Endodermal cell (in vitro differentiated cells): Measurements from ENCODE around the gene MARCHF10. TPM values are rescaled to one million over a fixed set of nuclear protein-coding genes. Genes with fewer than 3 reads are reported as not detected.

Experiments
- DNase-seq: peaks from one replicate; pipeline ENCODE4 v3.0.0-alpha.2; 2017
- H3K27ac ChIP-seq: 2 replicates; pipeline ENCODE4 v1.5.1; 2013; ENCODE audit warnings: mild to moderate bottlenecking, low read depth, low read length, moderate library complexity
- H3K27me3 ChIP-seq: 2 replicates; pipeline ENCODE4 v1.6.1; 2013; ENCODE audit warnings: mild to moderate bottlenecking, low read length, moderate library complexity; ENCODE audit not compliant: insufficient read depth, control insufficient read depth, poor library complexity, severe bottlenecking
- H3K36me3 ChIP-seq: 2 replicates; pipeline ENCODE4 v1.7.0; 2013; ENCODE audit warnings: mild to moderate bottlenecking, low read length, moderate library complexity; ENCODE audit not compliant: control insufficient read depth, insufficient read depth
- H3K4me1 ChIP-seq: one replicate; pipeline ENCODE4 v1.7.0; 2013; ENCODE audit warnings: low read length; ENCODE audit not compliant: control insufficient read depth, insufficient read depth
- H3K4me3 ChIP-seq: 2 replicates; pipeline ENCODE4 v1.5.1; 2013; ENCODE audit warnings: mild to moderate bottlenecking, low read length, moderate library complexity
- H3K9ac ChIP-seq: 2 replicates; pipeline ENCODE4 v1.6.1; 2013; ENCODE audit warnings: mild to moderate bottlenecking, low read length, moderate library complexity; ENCODE audit not compliant: poor library complexity, severe bottlenecking; ENCODE audit errors: extremely low read depth
- H3K9me3 ChIP-seq: 2 replicates; pipeline ENCODE4 v1.6.1; 2013; ENCODE audit warnings: mild to moderate bottlenecking, low read length, moderate library complexity; ENCODE audit not compliant: control insufficient read depth
- H3K27ac Mint-ChIP-seq: 2 replicates; pipeline ENCODE4 v1.8.0; 2020; ENCODE audit warnings: mixed read lengths
- H3K27me3 Mint-ChIP-seq: 2 replicates; pipeline ENCODE4 v1.8.0; 2021; ENCODE audit warnings: mild to moderate bottlenecking, mixed read lengths; ENCODE audit not compliant: insufficient read depth
- H3K36me3 Mint-ChIP-seq: 2 replicates; pipeline ENCODE4 v1.8.0; 2020; ENCODE audit warnings: low read depth, mixed read lengths
- H3K4me1 Mint-ChIP-seq: 2 replicates; pipeline ENCODE4 v1.8.0; 2020; ENCODE audit warnings: mixed read lengths
- H3K4me3 Mint-ChIP-seq: 2 replicates; pipeline ENCODE4 v1.8.0; 2020; ENCODE audit warnings: mild to moderate bottlenecking, moderate library complexity, mixed read lengths
- H3K9me3 Mint-ChIP-seq: 2 replicates; pipeline ENCODE4 v1.8.0; 2020; ENCODE audit warnings: mild to moderate bottlenecking, mixed read lengths
- CTCF ChIP-seq: fragments of 200-600 bp; sonication (generic); conservative IDR thresholded peaks from 2 replicates; pipeline ENCODE4 v1.5.0; 2021; ENCODE audit warnings: antibody characterized with exemption, mild to moderate bottlenecking
- WGBS, 2 experiments: methylation state at CpG; one replicate each; pipeline versions ENCODE4 v1.1.5 to v1.1.7; 2013; ENCODE audit warnings: missing lambda C conversion rate in 2 of 2, mixed read lengths in 1 of 2; ENCODE audit not compliant: insufficient coverage in 1 of 2, insufficient read length in 1 of 2; 5-methylcytosine and 5-hydroxymethylcytosine counted together
- total RNA-seq, 2 donors: library from RNA; stranded (reverse); fragmentation: NEBNext Ultra II Directional in 1 of 2; extraction: Animal tissue kit (Norgen Biotek cat#: 25700) in 1 of 2; gene quantifications; 2 replicates in 1 of 2; 3 replicates in 1 of 2; pipeline ENCODE4 v1.2.1, GENCODE V29; 2021

MARCHF10 gene
- total RNA-seq, 2 donors from 2014 or later: 0.57 to 1.7 TPM

- Histone ChIP-seq H3K4me3 (no peak overlapping the region), H3K27me3 (no peaks in the 10 kb centered on the region), H3K9ac (no peak overlapping the region), H3K4me1 (peaks cover 2% of the 10 kb centered on the region), H3K27ac (no peak overlapping the region), H3K36me3 (no peaks in the 10 kb centered on the region), H3K9me3 (no peaks in the 10 kb centered on the region)
- H3K27ac Mint-ChIP-seq: no peak overlapping the region
- peak; percentile 12 for DNase-seq
- WGBS, 2 experiments: 87 to 90% methylated on average over 5 to 7 of the region's 8 CpGs
- peaks cover 25% of the 10 kb centered on the region for H3K4me1 Mint-ChIP-seq
- no peaks in the 10 kb centered on the region for H3K27me3 Mint-ChIP-seq
- no peaks in the 10 kb centered on the region for H3K36me3 Mint-ChIP-seq
- no peaks in the 10 kb centered on the region for H3K9me3 Mint-ChIP-seq
- H3K4me3 Mint-ChIP-seq: no peak overlapping the region
- TF ChIP-seq CTCF: no peak
These were observed 15.2 kb upstream of the MARCHF10 start for GRCh38 chr17:62823111-62823893.

DNA sequence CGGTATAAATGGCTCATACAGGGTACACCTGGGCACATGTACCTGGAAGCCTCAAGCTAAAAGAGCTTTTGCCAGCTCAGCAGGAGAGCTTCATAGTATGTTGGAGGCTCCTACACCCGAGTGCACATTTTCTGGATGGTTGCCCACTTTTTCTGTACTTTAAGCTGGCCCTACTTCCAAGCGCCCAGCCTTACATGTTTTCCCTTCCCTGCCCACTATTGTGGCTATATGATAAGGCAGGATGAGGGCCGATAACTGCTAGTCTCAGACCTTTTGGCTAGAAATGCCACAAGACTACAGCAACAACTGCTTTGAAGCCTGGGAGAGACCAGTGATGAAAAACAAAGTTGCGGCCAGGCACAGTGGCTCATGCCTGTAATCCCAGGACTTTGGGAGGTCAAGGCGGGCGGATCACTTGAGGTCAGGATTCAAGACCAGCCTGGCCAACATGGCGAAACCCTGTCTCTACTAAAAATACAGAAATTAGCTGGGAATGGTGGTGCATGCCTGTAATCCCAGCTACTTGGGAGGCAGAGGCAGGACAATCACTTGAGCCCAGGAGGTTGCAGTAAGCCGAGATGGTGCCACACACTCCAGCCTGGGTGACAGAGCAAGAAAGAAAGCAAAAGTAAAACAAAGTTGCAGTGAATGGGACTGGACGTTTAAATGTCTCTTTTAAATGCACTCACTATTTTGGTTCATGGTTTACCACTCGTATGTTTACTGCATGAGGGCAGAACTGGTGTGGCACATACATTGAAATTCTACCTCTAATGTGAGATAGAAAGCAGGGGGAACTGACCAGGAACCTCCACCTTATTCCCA is 14.2 kb upstream of the MARCHF10 start:
- Histone ChIP-seq H3K27ac (no peak overlapping the region), H3K4me3 (no peak overlapping the region), H3K27me3 (no peaks in the 10 kb centered on the region), H3K9me3 (no peaks in the 10 kb centered on the region), H3K4me1 (peaks cover 2% of the 10 kb centered on the region), H3K36me3 (no peaks in the 10 kb centered on the region), H3K9ac (no peak overlapping the region)
- 91 to 96% methylated on average over 8 to 11 of the region's 11 CpGs for WGBS, 2 experiments
- Mint-ChIP-seq H3K4me1 (peaks cover 25% of the 10 kb centered on the region), H3K4me3 (no peak overlapping the region), H3K9me3 (no peaks in the 10 kb centered on the region), H3K27me3 (no peaks in the 10 kb centered on the region), H3K27ac (no peak overlapping the region), H3K36me3 (no peaks in the 10 kb centered on the region)
- peak; percentile 35 for DNase-seq
- no peak for TF ChIP-seq CTCF

GRCh38 chr17:62821189-62822079 is 13.3 kb upstream of the MARCHF10 start:
- Mint-ChIP-seq H3K36me3 (no peaks in the 10 kb centered on the region), H3K27ac (no peak overlapping the region), H3K27me3 (no peaks in the 10 kb centered on the region), H3K4me3 (no peak overlapping the region), H3K4me1 (peaks cover 25% of the 10 kb centered on the region), H3K9me3 (no peaks in the 10 kb centered on the region)
- peak overlapping the region; percentile 36 for H3K27ac ChIP-seq
- no peak for TF ChIP-seq CTCF
- H3K4me1 ChIP-seq: peaks cover 2% of the 10 kb centered on the region
- 90 to 92% methylated on average over 14 to 15 of the region's 15 CpGs for WGBS, 2 experiments
- H3K36me3 ChIP-seq: no peaks in the 10 kb centered on the region
- DNase-seq: peak; percentile 39
- H3K4me3 ChIP-seq: no peak overlapping the region
- no peaks in the 10 kb centered on the region for H3K27me3 ChIP-seq
- no peak overlapping the region for H3K9ac ChIP-seq
- H3K9me3 ChIP-seq: no peaks in the 10 kb centered on the region
